Measurements from ENCODE around the gene STRIP1. TPM values are rescaled to one million over a fixed set of nuclear protein-coding genes. Genes with fewer than 3 reads are reported as not detected.

Gene STRIP1
- total RNA-seq, 1 donor: 50.3 TPM

DNA sequence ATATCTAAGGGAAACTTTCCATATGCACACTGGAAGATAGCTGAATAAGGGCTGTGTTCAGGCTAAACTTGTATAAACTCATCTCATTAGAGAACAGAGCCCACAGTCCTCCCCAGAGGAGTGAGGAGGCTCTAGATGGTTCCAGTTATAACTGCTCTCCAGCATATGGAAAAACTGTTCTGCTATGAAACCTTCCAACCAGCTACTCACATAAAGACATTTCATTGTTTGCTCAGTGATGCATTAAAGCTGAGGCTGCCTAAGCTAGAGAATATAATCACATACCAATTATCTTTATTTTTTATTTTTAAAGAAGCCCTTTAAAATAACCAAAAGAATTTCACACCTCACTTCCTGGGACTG, 36.6 kb upstream of the STRIP1 start:
- H3K4me3 ChIP-seq (ENCODE audit: low read depth, low read length): no peak overlapping the region
- no peak for DNase-seq (ENCODE audit: low read depth)
- TF ChIP-seq, protein P1, sequence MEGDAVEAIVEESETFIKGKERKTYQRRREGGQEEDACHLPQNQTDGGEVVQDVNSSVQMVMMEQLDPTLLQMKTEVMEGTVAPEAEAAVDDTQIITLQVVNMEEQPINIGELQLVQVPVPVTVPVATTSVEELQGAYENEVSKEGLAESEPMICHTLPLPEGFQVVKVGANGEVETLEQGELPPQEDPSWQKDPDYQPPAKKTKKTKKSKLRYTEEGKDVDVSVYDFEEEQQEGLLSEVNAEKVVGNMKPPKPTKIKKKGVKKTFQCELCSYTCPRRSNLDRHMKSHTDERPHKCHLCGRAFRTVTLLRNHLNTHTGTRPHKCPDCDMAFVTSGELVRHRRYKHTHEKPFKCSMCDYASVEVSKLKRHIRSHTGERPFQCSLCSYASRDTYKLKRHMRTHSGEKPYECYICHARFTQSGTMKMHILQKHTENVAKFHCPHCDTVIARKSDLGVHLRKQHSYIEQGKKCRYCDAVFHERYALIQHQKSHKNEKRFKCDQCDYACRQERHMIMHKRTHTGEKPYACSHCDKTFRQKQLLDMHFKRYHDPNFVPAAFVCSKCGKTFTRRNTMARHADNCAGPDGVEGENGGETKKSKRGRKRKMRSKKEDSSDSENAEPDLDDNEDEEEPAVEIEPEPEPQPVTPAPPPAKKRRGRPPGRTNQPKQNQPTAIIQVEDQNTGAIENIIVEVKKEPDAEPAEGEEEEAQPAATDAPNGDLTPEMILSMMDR (IDR thresholded peaks at IDR 0.05; ENCODE audit: insufficient read depth, low read length): no peak

DNA sequence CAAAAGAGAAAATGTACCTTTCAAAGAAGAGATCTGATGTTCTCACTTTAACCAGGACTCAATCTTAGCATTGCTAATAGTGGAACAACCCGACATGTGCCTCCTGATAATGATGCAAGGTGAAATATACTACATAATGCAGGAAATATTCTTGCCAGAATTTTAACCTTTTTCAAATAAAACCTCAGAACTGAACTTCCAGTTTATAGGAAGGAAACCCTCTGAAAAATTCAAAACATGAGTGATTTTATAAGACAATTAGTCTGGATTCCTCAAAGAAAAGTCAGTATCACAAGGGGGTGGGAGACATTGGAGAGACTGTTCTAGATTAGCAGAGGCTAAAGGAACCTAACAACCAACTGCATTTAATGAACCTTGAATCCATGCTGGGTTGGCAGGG, 31.7 kb upstream of the STRIP1 start:
- TF ChIP-seq, protein P1 (IDR thresholded peaks at IDR 0.05; ENCODE audit: insufficient read depth, low read length): no peak
- H3K4me3 ChIP-seq (ENCODE audit: low read depth, low read length): no peak overlapping the region
- DNase-seq (ENCODE audit: low read depth): no peak

DNA sequence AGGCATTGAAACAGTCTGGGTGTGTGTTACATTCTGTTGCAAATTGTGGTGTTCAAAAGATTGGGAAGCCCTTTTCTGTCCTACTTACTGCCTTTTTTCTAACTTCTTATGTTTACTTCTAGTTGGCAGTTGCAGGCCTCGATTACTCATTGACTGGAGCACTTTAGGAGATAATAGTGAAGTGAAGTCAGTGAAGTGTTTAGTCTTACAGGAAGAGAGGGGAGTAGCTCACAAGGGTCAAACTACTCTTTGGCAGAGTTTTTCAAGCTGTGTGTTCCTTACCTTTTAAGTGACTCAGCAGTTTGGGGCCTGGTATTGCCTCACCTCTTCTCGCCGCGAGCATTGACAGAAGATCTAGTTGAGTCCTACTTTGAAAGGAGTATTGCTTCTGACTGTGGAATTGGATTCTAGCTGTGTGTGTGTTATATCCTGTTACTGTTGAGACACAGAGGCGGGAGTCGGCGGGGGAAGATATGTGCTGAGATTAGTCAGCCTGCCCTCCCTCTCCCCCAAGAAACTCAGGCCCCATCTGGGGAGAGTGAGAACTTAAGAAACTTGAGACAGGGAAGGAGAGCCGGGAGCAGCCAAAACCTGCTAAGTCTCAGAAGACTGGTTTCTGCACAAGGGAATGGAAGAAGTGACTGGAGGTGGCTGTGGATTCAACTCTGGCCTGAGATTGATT, 30.5 kb upstream of the STRIP1 start:
- peak; percentile 99 for DNase-seq (ENCODE audit: low read depth)
- TF ChIP-seq, protein P1 (IDR thresholded peaks at IDR 0.05; ENCODE audit: insufficient read depth, low read length): no peak
- peak overlapping the region; percentile 49 for H3K4me3 ChIP-seq (ENCODE audit: low read depth, low read length)

DNA sequence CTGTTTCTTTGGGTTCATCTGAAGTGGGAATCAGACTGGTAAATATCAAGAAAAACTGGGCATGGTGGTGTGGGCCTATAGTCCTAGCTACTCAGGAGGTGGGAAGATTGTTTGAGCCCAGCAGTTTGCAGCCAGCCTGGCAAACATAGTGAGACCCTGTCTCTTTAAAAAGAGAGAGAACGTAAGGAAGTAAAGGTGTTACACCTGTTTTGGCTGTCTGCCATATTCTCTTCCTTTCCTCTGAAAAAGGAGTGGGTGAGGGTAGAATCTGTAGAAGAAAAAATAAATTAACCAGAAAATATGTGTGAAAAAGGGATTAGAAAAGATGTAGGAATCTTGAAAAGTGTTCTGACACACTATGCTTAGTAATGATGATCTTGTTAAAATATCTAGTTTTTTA, 29.8 kb upstream of the STRIP1 start:
- TF ChIP-seq, protein P1 (IDR thresholded peaks at IDR 0.05; ENCODE audit: insufficient read depth, low read length): no peak
- H3K4me3 ChIP-seq (ENCODE audit: low read depth, low read length): peak overlapping the region; percentile 49
- no peak for DNase-seq (ENCODE audit: low read depth)

DNA sequence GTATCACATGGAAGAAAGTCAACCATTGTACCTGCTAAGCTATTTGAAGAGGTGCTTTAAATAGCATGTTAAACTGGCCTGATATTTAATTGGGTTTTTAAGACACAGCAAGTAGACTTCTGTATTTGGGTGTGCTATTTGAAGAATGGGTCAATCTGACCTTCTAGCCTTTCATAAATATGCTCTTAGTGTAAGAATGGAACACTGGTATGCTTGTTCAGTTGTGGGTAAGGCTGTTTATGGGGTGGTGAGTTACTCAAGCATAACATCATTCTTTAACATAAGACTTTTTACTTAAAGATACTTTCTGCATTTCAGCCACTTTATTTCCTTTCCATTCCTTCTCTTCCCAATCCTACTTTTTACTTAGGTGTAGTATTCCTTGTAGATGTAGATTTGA, 28.5 kb upstream of the STRIP1 start:
- TF ChIP-seq, protein P1 (IDR thresholded peaks at IDR 0.05; ENCODE audit: insufficient read depth, low read length): no peak
- DNase-seq (ENCODE audit: low read depth): no peak
- H3K4me3 ChIP-seq (ENCODE audit: low read depth, low read length): no peak overlapping the region

DNA sequence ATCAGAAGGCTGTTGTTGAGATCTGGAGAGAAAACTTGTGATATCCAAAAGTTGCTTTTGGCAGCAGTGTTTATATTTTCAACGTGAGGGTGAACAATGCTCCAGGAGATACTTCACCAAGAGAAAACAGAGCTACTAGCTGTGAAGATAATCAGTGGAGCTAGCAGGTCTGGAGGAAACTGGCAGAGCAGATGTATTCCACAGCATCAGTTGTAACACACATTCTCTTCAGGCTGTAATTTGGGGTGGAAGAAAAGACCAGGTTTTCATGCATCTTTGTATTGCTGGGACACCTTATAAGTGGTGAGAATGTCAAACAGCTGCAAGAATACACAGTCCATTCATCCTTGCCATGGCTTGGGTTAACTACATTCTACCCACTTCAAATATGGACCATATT, 27.9 kb upstream of the STRIP1 start:
- H3K4me3 ChIP-seq (ENCODE audit: low read depth, low read length): no peak overlapping the region
- no peak for DNase-seq (ENCODE audit: low read depth)
- TF ChIP-seq, protein P1 (IDR thresholded peaks at IDR 0.05; ENCODE audit: insufficient read depth, low read length): no peak

Data from fibroblast of the aortic adventitia (primary cell).